Thoracic aorta (tissue), 2 donors: Measurements from ENCODE around the gene TGFBR2. TPM values are rescaled to one million over a fixed set of nuclear protein-coding genes. Genes with fewer than 3 reads are reported as not detected.

ENCODE experiments used
- ATAC-seq: fragments of 150-250 bp; one replicate; pipeline ENCODE4 v1.8.0; 2017; ENCODE audit warnings: low read depth; ENCODE audit not compliant: insufficient number of reproducible peaks, low FRiP score
- DNase-seq: peaks from one replicate; pipeline ENCODE4 v3.0.0-alpha.2; 2020; ENCODE audit warnings: low spot score
- H3K27ac ChIP-seq, 2 donors: fragments of 200-600 bp; sonication (generic); 1 replicate in 1 of 2; 2 replicates in 1 of 2; pipeline ENCODE4 v1.5.1; 2016; ENCODE audit warnings: mild to moderate bottlenecking in 2 of 2, moderate library complexity in 2 of 2
- H3K27me3 ChIP-seq: fragments of 200-600 bp; sonication (generic); replicated peaks from 2 replicates; pipeline ENCODE4 v1.6.0; 2016; ENCODE audit warnings: mild to moderate bottlenecking; ENCODE audit not compliant: insufficient read depth
- H3K36me3 ChIP-seq: fragments of 200-600 bp; sonication (generic); one replicate; pipeline ENCODE4 v1.5.1; 2016
- H3K4me1 ChIP-seq, 2 donors: fragments of 200-600 bp; sonication (generic); 1 replicate in 1 of 2; 2 replicates in 1 of 2; pipeline versions ENCODE4 v1.5.1 to v1.6.0; 2016; ENCODE audit warnings: low read depth in 2 of 2, mild to moderate bottlenecking in 1 of 2; ENCODE audit not compliant: control insufficient read depth in 1 of 2
- H3K4me3 ChIP-seq: fragments of 200-600 bp; sonication (generic); 2 replicates; pipeline ENCODE4 v1.5.1; 2016; ENCODE audit warnings: mild to moderate bottlenecking
- H3K9me3 ChIP-seq: fragments of 200-600 bp; sonication (generic); 2 replicates; pipeline ENCODE4 v1.5.1; 2016
- CTCF ChIP-seq: fragments of 200-600 bp; sonication (generic); IDR thresholded peaks from one replicate; pipeline ENCODE4 v1.5.1; 2019; ENCODE audit warnings: antibody characterized with exemption
- total RNA-seq, 2 donors: library from RNA; depleted of rRNA; stranded (reverse); fragments of >200 nt; gene quantifications; one replicate each; pipeline versions ENCODE4 v1.1.0 to v1.2.3, GENCODE V29; 2016

The TGFBR2 gene
- total RNA-seq, 2 donors from 2014 or later, result 250 to 355 TPM

- H3K36me3 ChIP-seq, result peaks cover 38% of the 10 kb centered on the region
- no peak for TF ChIP-seq CTCF
These were observed 70.3 kb downstream of the TGFBR2 start for GRCh38 chr3:30676424-30677346.

GRCh38 chr3:30677347-30677685, 70.9 kb downstream of the TGFBR2 start:
- no peaks in the 10 kb centered on the region for H3K27me3 ChIP-seq
- H3K36me3 ChIP-seq, result peaks cover 32% of the 10 kb centered on the region
- no peak overlapping the region for H3K4me3 ChIP-seq
- H3K9me3 ChIP-seq, result no peaks in the 10 kb centered on the region
- ATAC-seq (no peak), DNase-seq (no peak)
- H3K27ac ChIP-seq, result no peak overlapping the region
- peaks cover 28 to 41% of the 10 kb centered on the region in 2 donors for H3K4me1 ChIP-seq
- TF ChIP-seq CTCF, result no peak

More at GRCh38 chr3:30676424-30677346, 70.3 kb downstream of the TGFBR2 start:
- H3K4me1 ChIP-seq, result peaks cover 22 to 36% of the 10 kb centered on the region in 2 donors
- no peaks in the 10 kb centered on the region for H3K27me3 ChIP-seq
- no peak for DNase-seq
- no peak overlapping the region for H3K27ac ChIP-seq
- no peak overlapping the region for H3K4me3 ChIP-seq
- H3K9me3 ChIP-seq, result no peaks in the 10 kb centered on the region
- ATAC-seq, result no peak

- Histone ChIP-seq H3K9me3 (no peaks in the 10 kb centered on the region), H3K4me3 (no peak overlapping the region), H3K36me3 (peaks cover 30% of the 10 kb centered on the region), H3K27ac (no peak overlapping the region), H3K27me3 (no peaks in the 10 kb centered on the region), H3K4me1 (peaks cover 33 to 41% of the 10 kb centered on the region in 2 donors)
- no peak for DNase-seq
- TF ChIP-seq CTCF, result no peak
- ATAC-seq, result no peak
These were observed 72.6 kb downstream of the TGFBR2 start for GRCh38 chr3:30679045-30679444.

- TF ChIP-seq CTCF, result no peak
- no peaks in the 10 kb centered on the region for H3K9me3 ChIP-seq
- no peaks in the 10 kb centered on the region for H3K27me3 ChIP-seq
- no peak overlapping the region for H3K4me3 ChIP-seq
- H3K4me1 ChIP-seq, result peaks cover 47 to 59% of the 10 kb centered on the region in 2 donors
- peaks cover 22% of the 10 kb centered on the region for H3K36me3 ChIP-seq
- DNase-seq (no peak), ATAC-seq (no peak)
- H3K27ac ChIP-seq, result peak overlapping the region in 1 of 2 donors; percentile 47
These were observed 74.6 kb downstream of the TGFBR2 start for GRCh38 chr3:30680789-30681648.

GRCh38 chr3:30681649-30682211, 75.3 kb downstream of the TGFBR2 start:
- H3K4me3 ChIP-seq, result no peak overlapping the region
- no peak for DNase-seq

More at GRCh38 chr3:30681649-30682211, 75.3 kb downstream of the TGFBR2 start:
- no peak for ATAC-seq
- H3K4me1 ChIP-seq, result peaks cover 49 to 66% of the 10 kb centered on the region in 2 donors
- no peak for TF ChIP-seq CTCF
- H3K27me3 ChIP-seq, result no peaks in the 10 kb centered on the region
- peaks cover 22% of the 10 kb centered on the region for H3K36me3 ChIP-seq
- H3K27ac ChIP-seq, result peak overlapping the region; percentile 46 to 47
- no peaks in the 10 kb centered on the region for H3K9me3 ChIP-seq
